ENCODE data around the gene MYRF.

The MYRF gene

GRCh38 chr11:61752117-61752924, at the start of gene MYRF:
TSS of gene MYRF (plus strand) at chr11:61752636. CDS start at chr11:61752745, 109 bp downstream.
- FAIRE-seq, result no peak

DNA sequence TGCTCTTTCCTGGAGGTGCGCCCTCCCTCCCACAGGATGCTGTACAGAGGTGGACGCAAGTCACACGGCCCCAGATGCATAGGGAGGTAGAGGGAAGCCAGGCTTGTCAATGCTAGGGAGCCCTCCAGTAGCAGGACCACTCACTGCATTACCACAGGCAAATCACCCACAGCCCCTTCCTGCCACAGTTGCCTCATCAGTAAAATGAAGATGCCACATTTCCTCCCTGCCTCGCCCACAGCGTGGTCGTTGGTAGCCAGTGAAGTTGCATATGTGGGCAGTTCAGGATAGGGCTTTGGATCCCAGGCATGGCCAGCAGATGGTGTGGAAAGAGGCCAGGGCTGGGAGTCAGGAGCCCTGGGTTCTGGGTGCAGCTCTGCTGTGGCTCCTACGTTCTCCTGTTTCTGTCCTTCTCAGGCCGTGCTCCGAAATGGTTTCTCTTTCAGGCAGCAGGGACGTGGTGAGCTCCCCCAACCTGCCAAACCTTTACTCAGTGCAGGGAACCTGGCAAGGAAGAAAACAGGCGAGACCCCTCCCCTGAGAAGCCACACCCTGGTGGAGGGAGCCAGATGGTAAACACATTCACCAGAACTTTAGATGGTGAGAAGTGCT, 49.6 kb upstream of the MYRF start:
- FAIRE-seq, result no peak

GRCh38 chr11:61704838-61705237, 47.6 kb upstream of the MYRF start:
- FAIRE-seq, result no peak

DNA sequence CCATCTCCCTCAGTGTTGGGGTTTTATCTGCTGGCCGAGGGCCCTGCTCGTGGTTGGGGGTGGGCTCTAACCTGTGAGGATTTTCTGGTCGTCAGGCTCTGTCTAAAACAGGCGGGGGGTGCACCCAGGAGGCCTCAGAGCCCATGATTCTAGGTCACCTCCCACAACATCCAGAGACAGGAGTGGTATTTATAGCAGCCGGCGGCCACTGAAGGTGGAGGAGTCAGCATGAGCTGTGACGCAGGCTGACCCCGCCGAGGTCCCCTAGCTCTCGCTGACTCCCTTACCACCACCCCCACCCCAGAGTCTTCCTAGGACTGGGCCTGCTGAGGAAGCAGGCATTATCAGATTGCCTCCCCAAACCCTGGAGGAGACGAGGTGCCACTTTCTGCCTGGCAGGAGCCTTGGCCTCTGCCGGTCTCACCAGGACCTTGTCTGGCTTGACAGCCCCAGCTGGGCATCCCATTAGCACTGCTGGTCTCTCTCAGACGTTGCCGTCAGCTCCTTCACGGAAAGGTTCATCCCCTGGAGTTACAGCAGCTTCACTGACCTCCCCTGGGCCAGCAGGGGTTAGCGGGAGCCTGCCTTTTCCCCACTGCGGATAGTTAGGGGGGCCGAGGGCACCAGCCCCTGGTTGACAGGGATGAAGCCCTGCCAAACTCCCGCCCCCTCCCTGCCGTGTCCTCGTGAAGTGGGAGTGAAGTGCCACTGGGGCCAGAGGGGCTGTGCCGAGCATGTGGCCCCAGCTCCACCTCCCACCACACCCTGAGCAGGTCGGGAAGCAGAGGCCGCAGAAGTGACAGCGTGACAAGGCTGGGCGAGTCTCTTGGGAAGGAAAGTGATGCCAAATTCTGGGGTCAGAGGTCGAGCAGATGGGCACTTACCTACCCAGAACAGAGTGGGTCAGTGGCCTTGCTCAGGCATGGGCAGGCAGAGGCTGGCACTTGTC, 45.7 kb upstream of the MYRF start:
- FAIRE-seq, result no peak

DNA sequence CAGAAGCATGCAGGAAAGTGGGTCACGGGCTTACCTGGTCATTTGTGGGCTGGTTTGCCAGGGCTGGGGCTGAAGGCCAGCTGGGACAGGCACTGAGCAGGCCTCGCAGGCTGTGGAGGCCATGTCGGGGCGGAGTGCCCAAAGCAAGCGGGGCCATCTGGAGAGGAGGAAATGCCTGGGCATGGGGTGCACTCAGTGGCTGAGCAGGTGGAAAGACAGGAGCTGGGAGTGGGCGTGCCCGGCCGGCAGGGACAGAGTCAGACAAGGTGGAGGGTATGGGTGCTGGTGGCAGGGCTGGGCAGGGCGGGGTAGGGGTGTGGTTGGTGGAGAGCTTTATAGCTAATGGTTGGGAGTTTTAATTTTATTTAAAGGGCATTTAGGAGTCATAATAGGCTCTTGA, 44.9 kb upstream of the MYRF start:
- FAIRE-seq, result no peak

DNA sequence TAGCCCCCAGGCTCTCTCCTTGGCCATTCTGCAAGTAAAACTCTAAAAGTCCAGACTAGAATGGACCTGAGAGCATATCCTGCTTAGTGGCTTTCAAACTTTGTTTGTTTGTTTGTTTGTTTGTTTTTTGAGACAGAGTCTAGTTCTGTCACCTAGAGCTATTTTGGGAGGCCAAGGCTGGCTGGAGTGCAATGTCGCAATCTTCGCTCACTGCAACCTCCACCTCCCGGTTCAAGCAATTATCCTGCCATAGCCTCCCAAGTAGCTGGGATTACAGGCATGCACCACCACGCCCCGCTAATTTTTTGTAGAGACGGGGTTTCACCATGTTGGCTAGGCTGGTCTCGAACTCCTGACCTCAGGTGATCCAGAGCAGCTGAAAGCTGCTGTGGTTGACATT, 43.3 kb upstream of the MYRF start:
- no peak for FAIRE-seq

DNA sequence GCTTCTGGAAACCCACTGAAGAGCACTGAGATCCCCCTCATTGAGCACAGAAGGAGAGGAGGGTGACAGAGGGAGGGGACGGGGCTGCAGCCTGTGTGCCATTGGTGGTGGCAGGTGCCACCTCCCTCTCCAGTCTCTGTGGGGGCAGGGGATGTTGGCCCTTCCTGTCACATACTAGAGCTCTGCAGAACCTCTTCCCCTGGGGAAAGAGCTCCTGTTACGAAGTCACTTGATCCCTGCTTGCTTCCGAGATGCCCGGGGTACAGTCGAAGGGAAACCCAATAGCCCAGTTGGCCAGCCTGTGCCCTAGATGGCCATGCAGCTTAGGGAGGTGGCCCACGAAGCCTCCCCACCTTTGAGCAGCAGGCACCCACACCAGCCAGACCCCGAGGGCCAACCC, 42.9 kb upstream of the MYRF start:
- FAIRE-seq, result no peak

DNA sequence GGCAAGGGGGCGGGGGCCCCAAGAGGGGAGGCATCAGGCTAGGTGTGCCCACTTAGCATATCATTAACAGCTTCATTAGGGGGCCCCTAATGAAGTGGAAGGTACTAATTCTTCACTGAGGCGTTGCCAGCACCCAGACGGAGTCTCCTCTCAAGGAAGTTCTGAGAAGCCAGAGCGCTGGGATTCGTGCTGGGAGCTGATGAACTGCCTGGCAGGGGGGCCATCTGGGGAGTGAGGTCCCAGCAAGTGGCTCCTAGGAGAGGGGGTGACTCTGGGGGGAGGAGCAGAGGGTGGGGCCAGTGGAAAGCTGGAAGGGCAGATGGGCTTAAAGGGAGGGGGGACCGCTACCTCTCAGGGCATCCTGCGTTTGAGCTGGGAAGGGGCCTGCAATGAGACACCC, 42.4 kb upstream of the MYRF start:
- no peak for FAIRE-seq

GRCh38 chr11:61711037-61711436, 41.4 kb upstream of the MYRF start:
- FAIRE-seq, result no peak

DNA sequence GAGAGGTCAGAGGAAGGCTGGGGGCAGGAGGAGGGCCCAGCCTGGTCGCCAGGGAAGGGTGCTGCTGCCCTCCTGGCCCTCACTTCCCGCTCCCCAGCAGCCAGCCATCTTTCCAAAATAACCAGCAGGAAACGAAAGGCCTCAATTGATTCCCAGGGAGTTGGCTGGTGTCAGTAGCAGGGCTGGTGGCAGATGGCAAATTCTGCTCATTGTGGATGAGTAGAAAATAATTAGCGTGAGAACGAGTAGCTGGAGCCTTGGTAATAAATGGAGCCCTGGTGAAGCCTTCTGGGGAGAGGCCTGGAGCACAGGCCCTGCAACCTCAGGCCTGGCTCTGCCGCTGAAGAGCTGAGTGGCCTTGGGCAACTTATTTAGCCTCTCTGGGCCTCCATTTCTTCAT, 40.9 kb upstream of the MYRF start:
- FAIRE-seq, result no peak

- no peak for FAIRE-seq
Observed at GRCh38 chr11:61712314-61712713, 40.1 kb upstream of the MYRF start.

DNA sequence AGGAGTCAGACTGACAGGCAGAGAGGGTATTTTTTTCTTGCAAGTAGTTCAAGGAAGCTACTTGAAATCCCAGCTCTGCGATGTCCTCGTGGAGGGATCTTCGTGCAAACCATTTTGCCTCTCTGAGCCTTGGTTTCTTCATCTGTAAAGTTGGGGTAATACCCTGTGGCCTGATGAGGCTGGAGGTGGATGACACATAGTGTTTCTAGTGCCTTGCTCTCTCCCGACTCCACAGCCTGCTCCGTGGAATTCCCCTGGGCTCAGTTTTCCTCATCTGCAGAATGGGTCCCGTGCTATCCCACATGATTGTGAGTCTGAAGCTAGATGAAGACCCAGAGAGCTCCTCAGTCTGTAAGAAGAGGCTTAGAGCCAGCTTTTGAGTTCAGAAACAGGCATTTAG, 39.6 kb upstream of the MYRF start:
- no peak for FAIRE-seq

GRCh38 chr11:61713464-61713863, 39.0 kb upstream of the MYRF start:
- FAIRE-seq, result no peak

- FAIRE-seq, result no peak
Observed at GRCh38 chr11:61713906-61714305, 38.5 kb upstream of the MYRF start.

GRCh38 chr11:61714316-61714715, 38.1 kb upstream of the MYRF start:
- FAIRE-seq, result no peak

DNA sequence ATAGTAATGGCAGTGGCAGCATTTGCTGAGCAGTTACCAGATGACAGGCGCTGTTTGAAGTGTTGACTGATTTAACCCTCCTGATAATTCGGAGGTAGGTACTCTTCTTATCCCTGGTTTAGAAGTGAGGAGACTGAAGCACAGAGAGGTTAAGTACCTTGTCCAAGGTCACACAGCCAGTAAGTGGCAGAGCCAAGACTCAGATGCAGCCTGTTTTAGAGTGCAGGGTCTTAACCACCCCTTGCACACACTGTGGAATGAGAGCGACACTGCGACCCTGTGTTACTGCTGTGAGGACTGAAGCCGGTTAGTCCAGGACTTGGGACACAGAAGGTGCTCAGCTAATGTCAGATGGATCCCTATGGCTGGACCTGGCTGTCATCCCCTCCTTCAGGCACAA, 37.5 kb upstream of the MYRF start:
- no peak for FAIRE-seq

DNA sequence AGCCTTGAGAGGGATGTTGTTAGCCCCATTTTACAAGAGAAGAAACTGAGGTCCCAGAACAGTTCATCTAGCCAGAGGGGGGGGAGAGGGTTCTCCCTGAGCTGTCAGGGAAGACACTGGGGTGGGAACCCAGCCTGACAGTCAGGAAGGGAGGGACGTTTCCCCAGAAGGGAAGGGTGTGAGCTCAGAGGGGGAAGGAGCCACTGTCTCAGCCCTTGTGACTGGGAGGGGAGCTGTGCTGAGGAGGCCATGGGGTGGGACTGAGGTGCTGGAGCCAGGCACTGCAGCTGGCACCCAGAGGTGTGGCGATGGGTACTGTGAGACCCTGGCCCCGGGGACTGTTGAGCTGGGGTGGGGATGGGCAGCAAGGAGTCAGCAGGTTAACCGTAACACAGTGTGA, 36.6 kb upstream of the MYRF start:
- no peak for FAIRE-seq

DNA sequence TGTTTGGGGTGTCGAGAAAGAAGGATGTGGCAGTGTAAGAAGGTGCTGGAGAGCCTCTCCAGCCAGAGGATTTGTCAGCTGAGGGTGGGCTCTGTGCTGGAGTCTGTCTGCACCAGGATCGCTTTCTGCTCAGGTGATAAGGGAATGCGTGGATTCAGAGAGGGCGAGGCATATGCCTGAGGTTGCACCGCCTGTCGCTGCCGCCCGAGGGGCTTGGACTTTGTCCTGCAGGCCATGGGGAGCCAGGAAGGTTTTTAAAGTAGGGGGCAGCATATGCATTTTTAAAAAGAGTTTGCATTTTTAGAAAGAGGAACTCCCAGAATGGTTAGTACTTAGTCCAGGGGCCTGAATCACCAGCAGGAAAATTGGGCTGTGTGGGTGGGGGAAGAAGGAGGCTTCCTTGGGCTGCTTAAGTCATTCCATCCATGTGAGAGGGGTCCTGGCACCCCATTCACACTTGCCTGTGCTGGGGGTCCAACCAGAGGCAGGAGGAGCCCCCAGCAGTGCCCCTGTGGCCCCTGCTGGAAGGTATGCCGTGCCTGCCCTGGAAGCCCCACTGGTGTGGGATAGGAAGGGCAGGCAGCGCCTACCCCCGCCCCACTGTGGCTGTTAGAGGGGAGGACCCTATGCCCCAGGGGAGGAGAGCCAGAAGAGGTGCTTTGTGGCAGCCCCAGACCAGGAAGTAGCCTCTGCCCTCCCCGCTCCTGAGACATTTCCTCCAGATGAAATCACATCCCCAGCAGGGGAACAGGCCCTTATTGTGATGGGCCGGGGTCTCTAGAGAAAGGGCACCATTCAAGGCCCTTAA, 35.8 kb upstream of the MYRF start:
- no peak for FAIRE-seq

GRCh38 chr11:61717286-61718033, 35.0 kb upstream of the MYRF start:
- FAIRE-seq, result no peak

DNA sequence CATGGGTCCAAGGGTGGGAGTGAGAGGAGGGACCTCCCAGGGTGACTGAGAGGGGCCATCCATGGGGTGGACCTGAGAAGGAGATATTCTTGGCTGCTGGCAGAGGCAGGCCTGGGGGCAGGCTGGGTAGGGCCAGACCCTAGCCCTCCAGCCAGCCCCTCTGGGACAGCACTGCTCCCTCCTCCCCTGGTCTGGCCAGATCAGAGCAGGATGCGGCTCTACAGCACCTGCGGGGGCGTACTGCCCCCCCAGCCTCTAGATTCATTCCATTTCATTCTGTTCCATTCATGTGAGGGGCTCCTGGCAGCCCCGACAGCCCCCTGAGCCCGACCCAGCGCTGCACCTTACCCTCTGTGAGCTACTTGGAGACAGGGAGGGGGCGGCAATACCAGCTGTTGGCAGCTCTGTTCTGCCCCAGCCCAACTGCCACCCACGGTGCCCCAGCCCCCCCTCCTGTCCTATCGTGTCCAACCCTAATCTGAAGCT, 34.3 kb upstream of the MYRF start:
- no peak for FAIRE-seq

- no peak for FAIRE-seq
Observed at GRCh38 chr11:61718621-61719302, 33.7 kb upstream of the MYRF start.

All from endometrium (tissue), 2 donors.